Amniotic epithelial cell (primary cell): ENCODE results near the gene CDC42EP4.

Experiments
- DNase-seq: peaks from one replicate; pipeline ENCODE4 v3.0.0-alpha.2; 2010; ENCODE audit warnings: low read depth

CDC42EP4 gene

DNA sequence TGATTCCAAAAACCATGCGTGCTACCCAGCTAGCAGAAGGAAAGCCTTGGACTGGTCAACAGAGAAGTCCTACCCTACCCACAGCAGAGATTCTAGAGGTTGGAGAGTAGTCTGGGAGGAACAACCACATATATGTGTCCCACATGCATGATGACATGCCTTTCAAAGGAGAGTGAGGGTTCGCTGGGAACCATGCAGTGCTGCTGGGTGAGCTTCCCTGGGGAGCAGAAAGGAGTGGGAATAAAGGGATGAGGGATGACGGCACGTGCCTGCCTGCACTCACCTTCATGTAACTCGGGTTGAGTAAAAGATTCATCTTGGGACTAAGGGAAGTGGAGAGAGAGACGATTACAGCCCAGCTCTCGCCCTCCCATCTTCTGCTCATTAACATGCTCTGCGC lies 59.9 kb downstream of the CDC42EP4 start:
- DNase-seq: no peak

DNA sequence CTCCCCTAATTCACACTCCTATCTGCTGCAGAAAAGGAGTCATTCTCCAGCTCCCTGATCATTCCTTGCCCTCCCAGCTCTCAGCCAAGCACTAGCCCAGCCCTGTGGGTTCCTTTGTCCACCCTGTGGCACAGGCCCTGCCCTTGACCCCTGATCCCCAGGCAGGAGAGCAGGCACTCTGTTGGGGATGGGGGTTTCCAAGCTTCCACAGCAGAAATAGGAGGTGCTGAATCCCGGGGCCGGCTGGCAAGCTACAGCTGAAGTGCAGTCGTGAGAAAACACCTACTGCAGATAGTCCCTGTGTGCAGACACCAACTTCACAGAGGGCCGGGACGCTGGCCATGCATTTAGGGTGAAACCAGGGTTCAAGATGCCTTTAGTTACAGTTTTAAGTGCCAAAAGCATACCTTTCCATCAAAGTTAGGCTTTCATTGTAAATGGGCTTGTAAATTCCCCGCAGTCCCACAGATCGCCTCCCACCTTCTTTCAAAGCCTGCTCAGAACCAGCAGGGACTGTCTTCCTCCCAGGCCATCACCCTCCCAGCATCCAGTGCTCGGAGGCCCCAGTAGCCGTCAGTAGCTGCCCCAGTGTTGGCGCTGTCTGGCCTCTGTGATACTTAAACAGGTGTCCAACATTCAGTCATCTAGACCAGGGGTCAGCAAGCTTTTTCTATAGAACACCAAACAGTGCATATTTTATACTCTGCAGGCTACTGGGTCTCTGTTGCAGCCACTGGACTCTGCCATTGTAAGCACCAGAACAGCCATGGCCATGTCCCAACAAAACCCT lies 60.8 kb downstream of the CDC42EP4 start:
- DNase-seq: no peak

DNA sequence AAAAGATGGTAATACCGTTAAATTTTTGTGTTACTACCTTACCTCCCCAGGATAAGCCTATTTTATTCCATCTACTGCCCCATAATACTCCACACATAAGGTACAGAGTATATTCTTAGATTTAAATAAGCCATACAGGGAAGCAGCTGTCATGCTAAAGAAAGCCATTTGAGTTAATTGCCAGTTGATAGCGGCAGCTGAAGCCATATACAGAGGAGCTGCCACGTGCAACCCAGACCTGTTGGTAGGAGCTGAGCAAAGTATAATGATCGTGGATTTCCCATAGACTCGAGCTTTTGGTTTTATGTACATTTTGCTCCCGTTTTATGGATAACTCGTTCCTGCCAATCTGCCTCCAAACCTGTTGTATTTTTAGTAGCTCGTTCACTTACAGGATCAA lies 62.1 kb downstream of the CDC42EP4 start:
- DNase-seq: no peak

DNA sequence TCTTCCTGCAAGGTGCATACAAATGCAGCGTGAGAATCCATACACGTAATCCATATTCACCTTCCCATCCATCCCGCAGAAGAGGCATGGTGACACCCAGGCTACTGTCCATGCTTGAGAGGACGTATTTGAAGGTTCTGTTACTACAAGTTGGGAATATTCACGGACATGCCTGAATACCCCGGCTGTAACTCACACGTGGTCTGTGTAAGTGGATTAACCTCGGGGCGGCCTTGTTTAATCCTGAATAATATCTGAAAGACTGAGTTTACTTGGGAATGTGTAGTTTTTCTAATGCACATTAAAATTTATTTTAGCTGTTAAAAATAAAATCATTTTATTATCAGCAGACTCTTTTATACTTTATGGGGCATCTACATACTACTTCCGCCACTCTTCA lies 63.3 kb downstream of the CDC42EP4 start:
- no peak for DNase-seq

DNA sequence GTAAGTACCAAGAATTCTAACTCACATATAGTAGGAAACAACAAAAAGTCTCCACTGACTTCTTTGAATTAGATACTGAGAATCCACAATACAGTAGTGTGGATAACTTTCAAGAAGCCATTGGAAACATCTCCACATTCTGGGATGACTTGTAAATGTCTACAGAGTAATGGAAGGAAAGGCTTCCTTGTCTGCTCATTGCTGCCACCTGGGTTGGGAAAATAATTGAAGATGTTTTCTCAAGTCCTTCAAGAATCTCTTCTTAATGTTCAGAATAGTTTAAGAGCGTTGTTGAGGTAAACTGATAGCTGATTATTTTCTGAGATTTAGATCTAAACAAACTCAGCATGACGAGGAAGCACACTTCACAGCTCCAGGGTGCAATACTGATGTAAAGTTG lies 64.1 kb downstream of the CDC42EP4 start:
- peak; percentile 24 for DNase-seq

DNA sequence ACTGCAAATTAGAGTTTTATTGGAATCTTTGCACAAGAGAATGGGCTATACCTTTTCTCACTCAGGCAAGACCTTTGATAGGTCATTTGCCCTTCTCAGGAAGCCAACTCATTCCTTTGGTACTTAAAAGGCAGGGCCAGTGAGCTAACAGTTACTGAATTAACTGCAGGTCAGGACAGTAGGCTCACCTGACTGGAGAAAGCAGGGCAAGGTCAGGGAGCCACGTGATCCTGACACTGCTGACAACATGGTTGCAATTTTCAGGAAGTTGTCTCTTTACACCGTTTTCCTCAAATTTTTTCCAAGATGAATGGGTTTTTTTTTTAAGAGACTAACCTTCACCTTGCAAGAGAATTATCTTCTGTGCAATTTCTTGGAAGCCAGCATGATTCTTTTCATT lies 71.2 kb downstream of the CDC42EP4 start:
- no peak for DNase-seq

DNA sequence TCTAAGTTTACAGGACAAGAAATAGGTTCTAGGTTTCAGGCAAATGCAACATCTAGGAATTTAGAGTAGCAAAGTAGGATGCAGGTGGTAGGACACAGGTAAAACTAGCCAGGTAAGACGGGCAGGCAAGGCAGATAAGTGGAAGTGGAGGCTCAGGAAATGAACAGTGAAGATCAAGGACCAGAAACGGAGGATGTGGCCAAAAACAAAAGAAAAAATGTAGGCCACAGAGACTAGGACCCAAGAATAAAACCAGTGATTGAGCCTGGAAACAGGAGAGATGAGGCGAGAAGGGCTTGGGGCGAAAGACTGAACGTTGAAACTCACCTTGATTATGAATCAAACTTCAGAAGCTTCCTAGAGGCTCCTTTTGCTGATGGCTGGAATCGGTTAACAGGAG lies 74.1 kb downstream of the CDC42EP4 start:
- DNase-seq: no peak

DNA sequence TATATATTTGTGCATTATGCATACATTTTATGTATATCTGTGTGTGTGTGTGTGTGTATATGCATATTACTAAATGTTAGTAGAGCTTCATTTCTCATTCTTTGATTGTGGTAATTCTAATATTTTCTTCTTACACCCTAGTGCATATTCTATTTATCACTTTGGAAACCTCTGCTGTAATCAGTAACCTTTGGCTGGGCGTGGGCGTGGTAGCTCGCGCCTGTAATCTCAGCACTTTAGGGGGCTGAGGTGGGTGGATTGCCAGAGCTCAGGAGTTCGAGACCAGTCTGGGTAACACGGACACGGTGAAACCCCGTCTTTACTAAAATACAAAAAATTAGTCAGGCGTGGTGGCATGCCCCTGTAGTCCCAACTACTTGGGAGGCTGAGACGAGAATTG lies 77.1 kb downstream of the CDC42EP4 start:
- DNase-seq: no peak
